ENCODE data around the gene PPP5C.
"Not testable (repeated sequence)": the region's sequence is repeated elsewhere in the genome, so short reads cannot be mapped to it uniquely, and the experiment has no call there.

Gene PPP5C

DNA sequence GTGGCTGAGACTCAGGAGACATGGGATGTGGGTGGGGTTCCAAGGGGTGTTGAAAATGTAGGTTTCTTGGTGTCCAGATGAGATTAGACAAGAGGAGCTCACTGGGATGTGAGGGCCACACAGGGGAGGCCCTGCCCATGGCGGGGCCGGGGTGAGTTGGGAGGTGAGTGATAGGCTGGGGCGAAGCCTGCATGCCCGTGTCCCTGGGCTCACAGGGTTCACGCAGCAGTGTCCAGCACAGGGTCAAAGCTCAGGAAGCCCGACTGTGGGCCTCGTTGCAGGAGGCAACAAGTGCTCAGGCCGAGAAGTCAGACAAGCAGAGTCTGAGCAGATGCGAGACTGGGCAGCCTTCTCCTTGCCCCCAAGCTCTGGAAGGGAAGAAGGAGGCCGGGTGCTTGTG is 39.3 kb downstream of the PPP5C start:
- DNase-seq (ENCODE audit: low spot score): no peak

DNA sequence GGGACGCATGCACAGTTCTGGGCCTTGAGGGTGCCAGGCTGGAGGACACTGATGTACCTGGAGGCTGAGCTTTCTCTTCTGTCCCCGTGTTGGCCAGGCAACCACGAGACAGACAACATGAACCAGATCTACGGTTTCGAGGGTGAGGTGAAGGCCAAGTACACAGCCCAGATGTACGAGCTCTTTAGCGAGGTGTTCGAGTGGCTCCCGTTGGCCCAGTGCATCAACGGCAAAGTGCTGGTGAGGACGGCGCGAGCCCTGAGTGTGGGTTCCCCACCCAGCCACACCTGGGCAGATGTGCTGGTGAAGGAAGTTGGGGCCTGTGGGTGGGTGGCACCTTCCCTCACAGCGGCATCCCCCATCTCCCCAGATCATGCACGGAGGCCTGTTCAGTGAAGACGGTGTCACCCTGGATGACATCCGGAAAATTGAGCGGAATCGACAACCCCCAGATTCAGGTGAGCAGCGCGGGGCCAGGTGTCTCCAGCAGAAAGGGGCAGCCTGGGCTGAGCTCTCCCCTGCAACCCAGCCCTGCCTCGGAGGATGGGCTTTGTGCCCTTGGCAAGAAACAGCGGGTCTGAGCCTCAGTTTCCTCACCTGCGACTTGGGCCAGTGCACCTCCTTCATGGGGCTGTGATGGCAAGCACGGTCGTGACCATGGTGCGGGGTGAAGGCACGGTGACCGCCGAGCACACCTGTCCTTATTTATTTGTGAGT is 40.3 kb downstream of the PPP5C start:
- no peak for DNase-seq (ENCODE audit: low spot score)

- no peak for DNase-seq (ENCODE audit: low spot score)
Observed at GRCh38 chr19:46387713-46388130, 40.8 kb downstream of the PPP5C start.

DNA sequence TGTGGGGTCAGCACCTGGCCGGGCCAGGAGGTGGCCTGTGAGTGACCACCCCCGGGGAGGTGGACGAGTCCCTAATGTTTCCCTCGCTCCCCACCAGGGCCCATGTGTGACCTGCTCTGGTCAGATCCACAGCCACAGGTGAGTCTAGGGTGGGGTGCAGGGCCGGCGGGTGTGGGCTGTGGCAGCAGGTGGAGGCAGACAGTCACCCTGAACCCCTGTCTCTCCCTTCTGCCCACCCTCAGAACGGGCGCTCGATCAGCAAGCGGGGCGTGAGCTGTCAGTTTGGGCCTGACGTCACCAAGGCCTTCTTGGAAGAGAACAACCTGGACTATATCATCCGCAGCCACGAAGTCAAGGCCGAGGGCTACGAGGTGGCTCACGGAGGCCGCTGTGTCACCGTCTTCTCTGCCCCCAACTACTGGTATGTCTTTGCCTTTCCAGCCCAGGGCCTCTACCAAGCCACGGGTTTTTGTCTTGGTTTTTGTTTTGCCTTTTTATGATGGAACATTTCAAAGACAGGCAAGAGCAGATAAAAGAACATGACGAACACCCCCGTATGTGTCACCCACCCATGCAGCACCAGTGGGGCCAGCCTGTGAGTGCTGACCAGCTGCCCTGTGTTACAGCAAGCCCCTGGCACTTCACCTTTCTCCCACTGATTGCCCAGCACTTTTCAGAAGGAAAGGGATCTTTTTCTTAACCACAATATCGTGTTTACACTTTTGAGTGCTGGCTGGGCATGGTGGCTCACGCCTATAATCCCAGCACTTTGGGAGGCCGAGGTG is 41.6 kb downstream of the PPP5C start:
- no peak for DNase-seq (ENCODE audit: low spot score)

GRCh38 chr19:46390121-46390858 is 43.4 kb downstream of the PPP5C start:
- no peak for DNase-seq (ENCODE audit: low spot score)

DNA sequence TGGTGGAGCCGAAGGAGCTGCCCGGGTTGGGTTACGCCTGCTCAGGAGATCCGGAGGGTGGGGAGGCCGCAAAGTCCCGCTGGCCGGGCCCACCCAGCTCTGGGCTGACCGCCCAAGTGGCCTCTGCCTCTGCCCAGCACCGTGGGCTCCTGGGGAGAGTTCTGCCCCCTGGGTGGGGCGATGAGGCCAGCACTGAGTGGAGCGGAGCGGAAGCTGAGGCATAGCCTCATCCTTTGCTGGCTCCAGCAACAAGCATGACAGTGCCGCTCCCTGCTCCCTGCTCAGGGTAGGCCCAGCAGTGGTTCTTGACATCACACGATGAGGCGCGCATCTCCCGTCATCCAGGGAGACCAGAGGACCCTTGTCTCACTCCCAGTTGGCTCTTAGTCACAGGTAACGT is 44.0 kb downstream of the PPP5C start:
- no peak for DNase-seq (ENCODE audit: low spot score)

DNA sequence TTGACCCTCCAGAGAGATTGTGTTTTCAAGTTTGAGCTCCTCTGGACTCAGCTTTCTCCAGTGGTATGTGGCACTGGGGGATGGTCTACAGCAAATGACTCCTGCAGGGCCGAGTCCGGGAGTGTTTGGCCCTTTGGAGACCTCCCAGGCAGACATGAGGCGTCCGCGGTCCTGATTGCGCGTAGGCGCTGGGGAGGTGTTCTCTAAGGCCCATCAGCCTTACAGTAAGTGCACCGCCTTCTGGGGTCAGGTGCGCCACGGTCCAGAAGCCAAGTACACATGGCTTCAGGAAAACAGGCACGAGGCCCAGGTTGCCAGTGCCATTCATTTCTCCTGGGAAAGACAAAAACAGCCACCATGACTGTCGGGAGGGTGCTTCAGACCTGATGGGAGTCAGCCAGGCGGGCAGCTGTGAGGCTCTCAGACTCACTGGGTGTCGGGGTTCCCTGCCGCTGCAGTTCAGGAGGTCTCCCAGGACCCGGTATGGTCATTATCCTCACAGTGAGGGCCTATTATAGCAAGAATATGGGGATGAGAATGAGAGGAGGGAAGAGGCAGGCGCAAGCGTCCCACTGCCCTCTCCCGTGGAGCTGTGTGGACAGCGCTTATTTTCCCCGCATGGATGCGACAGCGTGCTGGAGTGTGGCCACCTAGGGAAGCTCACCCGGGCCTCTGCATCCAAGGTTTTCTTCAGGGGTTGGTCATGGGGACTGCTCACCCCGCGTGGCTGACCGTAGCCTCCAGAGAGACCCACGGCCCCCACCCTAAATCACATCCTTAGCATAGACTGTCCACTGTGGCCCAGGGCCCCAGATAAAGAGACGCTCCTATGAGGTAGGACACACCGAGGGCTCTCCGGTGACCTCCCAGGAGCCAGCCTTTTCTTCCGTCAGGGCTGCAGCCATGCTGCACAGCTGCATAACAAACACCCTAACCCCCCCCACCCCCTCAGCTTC is 44.7 kb downstream of the PPP5C start:
- DNase-seq (ENCODE audit: low spot score): no peak

DNA sequence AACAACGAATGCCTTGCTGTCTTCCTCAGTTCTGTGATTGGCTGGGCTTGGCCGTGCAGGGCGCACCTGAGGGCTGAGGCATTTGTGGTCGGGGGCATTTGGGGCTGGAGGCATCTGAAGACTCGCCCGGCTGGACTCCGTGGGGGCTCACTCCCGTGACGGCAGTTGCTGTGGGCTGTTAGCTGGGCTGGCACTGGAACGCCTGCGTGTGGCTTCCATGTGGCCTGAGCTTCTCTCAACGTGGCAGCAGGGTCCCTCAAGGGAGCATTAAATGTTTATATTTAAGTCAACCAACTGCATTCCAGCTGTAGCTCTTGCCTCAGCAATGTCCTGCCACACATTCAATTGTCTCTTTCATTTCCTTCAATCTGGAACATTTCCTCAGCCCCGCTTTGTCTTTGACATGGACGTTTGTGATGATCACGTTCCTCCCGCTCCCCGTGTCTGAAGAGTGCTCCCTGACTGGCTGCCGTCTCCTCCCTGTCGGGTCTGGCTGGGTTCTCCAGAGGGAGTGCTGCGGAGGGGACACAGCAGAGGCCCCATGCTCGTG is 45.4 kb downstream of the PPP5C start:
- DNase-seq (ENCODE audit: low spot score): no peak

- DNase-seq (ENCODE audit: low spot score): no peak
Observed at GRCh38 chr19:46392837-46393236, 46.0 kb downstream of the PPP5C start.

DNA sequence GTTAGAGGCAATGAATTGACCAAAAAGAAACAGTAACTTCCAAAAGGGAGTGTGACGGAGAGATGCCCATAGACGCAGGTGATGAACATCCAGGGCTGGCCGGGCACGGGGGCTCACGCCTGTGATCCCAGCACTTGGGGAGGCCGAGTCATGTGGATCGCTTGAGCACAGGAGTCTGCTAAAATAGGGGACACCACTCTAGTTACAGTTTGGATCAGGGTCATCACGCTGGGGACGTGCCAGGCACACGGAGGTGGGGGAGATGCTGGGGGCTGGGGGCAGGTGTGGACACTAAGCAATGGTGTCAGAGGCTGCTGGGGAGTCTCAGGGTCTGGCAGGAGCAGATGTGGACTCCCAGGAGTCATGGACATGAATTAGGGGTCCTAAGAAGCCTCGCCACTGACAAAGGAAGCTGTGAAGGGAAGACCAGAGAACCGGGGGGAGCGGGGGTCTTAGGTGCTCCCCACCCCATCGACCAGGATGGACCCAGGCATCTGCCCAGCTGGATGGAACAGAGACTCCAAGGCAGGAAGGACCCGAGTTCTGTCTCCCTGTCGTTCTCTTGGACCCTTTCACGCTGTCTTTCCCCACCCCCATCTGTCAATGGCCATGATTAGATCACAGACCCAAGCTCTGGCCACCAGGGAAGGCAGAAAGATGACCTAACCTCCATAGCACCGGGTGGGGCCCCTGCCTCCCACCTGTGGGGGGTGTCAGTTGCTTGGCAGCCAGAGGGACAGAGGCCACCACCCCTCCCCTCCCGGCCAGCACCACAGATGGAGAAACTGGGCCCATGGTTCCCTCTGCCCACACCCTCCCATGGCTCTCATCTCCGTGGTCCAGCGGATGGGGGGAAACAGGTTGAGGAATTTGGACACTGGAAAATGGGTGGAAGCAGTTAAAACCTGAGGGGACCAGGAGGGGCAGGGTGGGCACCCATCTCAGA is 46.8 kb downstream of the PPP5C start:
- DNase-seq (ENCODE audit: low spot score): no peak

- no peak for DNase-seq (ENCODE audit: low spot score)
Observed at GRCh38 chr19:46394402-46394797, 47.5 kb downstream of the PPP5C start.

DNA sequence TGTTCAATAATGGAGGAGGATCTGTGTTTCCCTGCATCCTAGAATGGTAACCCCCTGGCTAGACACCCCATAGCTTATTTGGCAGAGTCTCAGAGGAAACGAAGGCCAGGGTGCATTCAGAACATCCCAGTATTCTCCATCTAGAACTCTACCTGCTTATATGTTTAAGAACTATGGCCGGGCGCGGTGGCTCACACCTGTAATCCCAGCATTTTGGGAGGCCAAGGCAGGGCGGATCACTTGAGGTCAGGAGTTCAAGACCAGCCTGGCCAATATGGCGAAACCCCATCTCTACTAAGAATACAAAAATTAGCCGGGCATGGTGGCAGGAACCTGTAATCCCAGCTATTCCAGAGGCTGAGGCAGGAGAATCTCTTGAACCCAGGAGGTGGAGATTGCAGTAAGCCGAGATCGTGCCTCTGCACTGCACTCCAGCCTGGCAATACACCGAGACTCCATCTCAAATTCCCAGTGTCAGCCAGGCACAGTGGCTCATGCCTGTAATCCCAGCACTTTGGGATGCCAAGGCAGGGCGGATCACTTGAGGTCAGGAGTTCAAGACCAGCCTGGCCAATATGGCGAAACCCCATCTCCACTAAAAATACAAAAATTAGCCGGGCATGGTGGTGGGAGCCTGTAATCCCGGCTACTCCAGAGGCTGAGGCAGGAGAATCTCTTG is 51.1 kb downstream of the PPP5C start:
- not testable (repeated sequence) for DNase-seq (ENCODE audit: low spot score)

GRCh38 chr19:46402725-46403124 is 55.8 kb downstream of the PPP5C start:
- no peak for DNase-seq (ENCODE audit: low spot score)

DNA sequence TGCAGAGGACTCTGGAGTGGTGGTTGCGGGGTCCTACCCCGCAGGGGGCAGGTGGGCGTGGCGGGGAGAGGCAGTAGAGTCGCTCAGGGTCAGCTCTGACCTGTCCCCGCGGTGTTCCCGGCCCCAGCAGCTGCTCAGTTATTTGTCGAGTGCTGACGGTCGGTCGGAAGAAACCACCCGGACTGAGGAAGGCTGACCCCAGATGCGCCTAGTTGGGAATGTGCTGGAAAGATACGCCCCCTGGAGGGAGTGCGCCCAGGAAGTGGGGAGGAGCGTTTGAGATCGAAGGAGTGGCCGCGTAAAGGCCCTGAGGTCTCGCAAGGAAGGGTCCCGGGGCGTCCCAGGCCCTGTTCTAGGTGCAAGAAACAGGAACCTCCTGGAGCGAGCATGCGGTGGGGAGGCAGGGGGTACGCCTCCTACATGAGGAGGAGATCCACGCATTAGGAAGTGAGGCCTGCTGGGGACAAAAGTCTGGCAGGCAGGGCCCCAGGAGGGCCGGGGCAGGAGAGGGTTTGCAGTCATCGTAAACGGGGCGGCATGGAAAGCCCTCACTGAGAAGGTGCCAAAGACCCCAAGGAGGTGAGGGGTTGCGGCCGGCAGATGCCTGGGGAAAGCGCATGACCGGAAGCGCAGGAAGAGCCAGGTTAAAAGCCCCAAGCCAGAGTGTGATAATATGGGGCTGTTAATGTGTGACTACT is 57.3 kb downstream of the PPP5C start:
- DNase-seq (ENCODE audit: low spot score): peak; percentile 75

- DNase-seq (ENCODE audit: low spot score): peak; percentile 52
Observed at GRCh38 chr19:46404753-46405468, 58.0 kb downstream of the PPP5C start.

GRCh38 chr19:46406976-46407375 is 60.1 kb downstream of the PPP5C start:
- DNase-seq (ENCODE audit: low spot score): no peak

- no peak for DNase-seq (ENCODE audit: low spot score)
Observed at GRCh38 chr19:46407856-46408663, 61.2 kb downstream of the PPP5C start.

DNA sequence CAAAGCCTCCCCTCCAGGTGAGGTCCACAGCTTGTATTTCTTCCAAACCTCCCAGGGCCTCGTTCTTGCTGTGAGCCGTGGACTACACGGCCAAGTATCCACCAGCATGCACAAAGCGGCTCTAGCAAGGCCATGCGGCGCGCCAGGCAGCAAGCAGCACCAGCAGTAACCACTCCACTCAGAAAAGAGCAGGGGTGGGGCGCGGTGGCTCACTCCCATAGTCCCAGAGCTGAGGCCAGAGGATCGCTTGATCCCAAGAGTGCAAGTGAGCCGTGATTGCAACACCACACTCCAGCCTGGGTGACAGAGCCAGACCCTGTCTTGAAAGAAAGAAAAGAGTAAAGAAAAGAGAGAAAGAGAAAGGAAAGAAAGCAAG is 61.8 kb downstream of the PPP5C start:
- peak; percentile 32 for DNase-seq (ENCODE audit: low spot score)
